ENCODE results near the gene CREB3L2.

CREB3L2 gene

GRCh38 chr7:137886281-137886680 is 115.6 kb downstream of the CREB3L2 start:
- TF ChIP-seq, protein P1, sequence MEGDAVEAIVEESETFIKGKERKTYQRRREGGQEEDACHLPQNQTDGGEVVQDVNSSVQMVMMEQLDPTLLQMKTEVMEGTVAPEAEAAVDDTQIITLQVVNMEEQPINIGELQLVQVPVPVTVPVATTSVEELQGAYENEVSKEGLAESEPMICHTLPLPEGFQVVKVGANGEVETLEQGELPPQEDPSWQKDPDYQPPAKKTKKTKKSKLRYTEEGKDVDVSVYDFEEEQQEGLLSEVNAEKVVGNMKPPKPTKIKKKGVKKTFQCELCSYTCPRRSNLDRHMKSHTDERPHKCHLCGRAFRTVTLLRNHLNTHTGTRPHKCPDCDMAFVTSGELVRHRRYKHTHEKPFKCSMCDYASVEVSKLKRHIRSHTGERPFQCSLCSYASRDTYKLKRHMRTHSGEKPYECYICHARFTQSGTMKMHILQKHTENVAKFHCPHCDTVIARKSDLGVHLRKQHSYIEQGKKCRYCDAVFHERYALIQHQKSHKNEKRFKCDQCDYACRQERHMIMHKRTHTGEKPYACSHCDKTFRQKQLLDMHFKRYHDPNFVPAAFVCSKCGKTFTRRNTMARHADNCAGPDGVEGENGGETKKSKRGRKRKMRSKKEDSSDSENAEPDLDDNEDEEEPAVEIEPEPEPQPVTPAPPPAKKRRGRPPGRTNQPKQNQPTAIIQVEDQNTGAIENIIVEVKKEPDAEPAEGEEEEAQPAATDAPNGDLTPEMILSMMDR (IDR thresholded peaks at IDR 0.05; ENCODE audit: control insufficient read depth, extremely low read depth, insufficient read depth) = no peak
- H3K4me3 ChIP-seq (ENCODE audit: low read depth, low read length) = no peak overlapping the region
- DNase-seq (ENCODE audit: low read depth) = no peak

- DNase-seq (ENCODE audit: low read depth) = no peak
- H3K4me3 ChIP-seq (ENCODE audit: low read depth, low read length) = no peak overlapping the region
- TF ChIP-seq, protein P1 (IDR thresholded peaks at IDR 0.05; ENCODE audit: control insufficient read depth, extremely low read depth, insufficient read depth) = no peak
These were observed 116.2 kb downstream of the CREB3L2 start for GRCh38 chr7:137885678-137886077.

DNA sequence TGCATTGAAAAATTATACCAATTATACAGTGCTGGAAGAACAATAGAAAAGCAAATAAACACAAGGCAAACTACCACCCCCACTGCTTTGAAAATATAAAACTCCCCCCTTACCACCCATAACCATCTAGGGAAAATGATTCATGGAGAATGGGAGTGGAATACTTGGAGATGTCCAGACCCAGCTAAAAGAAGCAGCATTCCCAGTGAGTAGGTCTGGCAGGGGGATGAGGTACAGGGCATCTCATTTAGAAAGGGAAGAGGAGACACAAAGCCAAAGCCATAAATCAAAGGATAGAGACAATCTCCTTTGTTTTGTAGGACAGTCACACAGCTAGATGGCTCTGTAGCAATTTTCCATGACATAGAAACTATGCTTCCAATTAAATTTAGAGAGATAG is 119.1 kb downstream of the CREB3L2 start:
- H3K4me3 ChIP-seq (ENCODE audit: low read depth, low read length) = no peak overlapping the region
- no peak for DNase-seq (ENCODE audit: low read depth)
- TF ChIP-seq, protein P1 (IDR thresholded peaks at IDR 0.05; ENCODE audit: control insufficient read depth, extremely low read depth, insufficient read depth) = no peak

DNA sequence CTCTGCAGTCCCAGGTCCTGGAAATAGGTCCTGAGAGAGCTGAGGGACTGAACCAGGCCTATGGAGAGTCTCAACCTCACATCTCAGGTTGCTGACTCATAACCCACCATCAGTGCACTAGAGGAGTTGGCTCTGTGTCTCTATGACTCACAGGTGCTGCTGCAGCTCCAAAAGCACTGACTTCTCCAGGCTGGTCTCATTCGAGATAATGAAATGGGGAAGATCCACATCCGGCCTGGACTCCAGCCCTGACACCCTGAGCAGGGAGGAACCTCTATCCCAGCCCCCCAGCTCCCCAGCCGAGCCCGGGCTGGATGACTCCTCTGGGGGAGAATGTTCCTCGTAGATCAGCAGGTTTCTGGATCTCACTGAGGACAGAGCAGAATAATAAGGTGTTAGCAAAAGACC is 119.6 kb downstream of the CREB3L2 start:
- no peak for DNase-seq (ENCODE audit: low read depth)
- TF ChIP-seq, protein P1 (IDR thresholded peaks at IDR 0.05; ENCODE audit: control insufficient read depth, extremely low read depth, insufficient read depth) = no peak
- H3K4me3 ChIP-seq (ENCODE audit: low read depth, low read length) = no peak overlapping the region

DNA sequence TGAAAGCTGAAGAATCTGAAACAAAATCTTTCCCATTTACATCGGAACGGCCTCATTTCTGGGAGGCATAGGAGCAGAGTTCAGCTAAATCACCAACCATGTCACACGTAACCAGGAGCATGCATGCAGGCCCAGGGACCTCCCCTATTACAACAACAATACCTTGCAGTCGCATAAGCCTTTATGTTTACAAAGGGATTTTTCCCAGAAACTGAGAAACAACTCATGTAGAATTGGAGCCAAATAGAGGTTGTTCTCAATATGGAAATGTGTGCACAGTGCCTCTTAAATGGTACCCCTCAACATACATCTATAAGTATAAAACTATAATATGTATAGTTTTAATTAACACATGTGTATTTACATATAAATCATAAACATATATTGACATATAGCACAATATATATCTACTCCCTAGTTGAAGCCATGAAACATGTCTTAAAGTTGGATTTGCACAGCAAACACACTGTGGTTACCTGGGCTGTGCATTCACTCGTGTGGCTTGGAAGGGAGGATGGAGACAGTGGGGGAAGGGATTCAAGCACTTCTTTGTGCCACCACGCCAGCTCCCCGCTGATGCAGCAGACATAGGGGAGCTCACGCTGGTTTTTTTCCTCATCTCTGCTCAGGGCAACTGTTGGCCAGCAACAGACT is 120.2 kb downstream of the CREB3L2 start:
- no peak overlapping the region for H3K4me3 ChIP-seq (ENCODE audit: low read depth, low read length)
- no peak for DNase-seq (ENCODE audit: low read depth)
- TF ChIP-seq, protein P1 (IDR thresholded peaks at IDR 0.05; ENCODE audit: control insufficient read depth, extremely low read depth, insufficient read depth) = no peak

DNA sequence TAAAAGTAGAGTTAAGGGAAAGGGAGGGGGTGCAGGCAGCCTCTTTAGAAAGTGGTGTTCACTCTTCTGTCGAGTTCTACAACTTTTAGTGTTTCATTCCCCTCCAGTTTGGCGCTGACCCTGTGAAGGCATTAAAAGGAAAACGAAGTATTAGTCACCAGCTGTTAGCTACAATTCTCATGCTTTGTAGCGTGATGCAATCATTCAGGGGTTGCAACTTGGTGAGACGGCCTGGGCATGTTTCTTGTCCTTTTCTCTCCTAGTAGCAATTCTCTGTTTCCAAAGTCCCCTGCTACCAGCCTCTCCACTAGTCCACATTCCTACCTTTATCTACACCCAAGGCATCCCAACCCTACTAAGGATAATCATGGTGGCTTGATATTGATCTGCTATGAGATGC is 121.5 kb downstream of the CREB3L2 start:
- TF ChIP-seq, protein P1 (IDR thresholded peaks at IDR 0.05; ENCODE audit: control insufficient read depth, extremely low read depth, insufficient read depth) = no peak
- no peak overlapping the region for H3K4me3 ChIP-seq (ENCODE audit: low read depth, low read length)
- DNase-seq (ENCODE audit: low read depth) = no peak
